ENCODE results near the gene MCM9. TPM values are rescaled to one million over a fixed set of nuclear protein-coding genes. Genes with fewer than 3 reads are reported as not detected.

Gene MCM9
- total and polyA plus RNA-seq, 2 of the 4 experiments (the other 2 are of a cell fraction) = 3.5 to 7.2 TPM

DNA sequence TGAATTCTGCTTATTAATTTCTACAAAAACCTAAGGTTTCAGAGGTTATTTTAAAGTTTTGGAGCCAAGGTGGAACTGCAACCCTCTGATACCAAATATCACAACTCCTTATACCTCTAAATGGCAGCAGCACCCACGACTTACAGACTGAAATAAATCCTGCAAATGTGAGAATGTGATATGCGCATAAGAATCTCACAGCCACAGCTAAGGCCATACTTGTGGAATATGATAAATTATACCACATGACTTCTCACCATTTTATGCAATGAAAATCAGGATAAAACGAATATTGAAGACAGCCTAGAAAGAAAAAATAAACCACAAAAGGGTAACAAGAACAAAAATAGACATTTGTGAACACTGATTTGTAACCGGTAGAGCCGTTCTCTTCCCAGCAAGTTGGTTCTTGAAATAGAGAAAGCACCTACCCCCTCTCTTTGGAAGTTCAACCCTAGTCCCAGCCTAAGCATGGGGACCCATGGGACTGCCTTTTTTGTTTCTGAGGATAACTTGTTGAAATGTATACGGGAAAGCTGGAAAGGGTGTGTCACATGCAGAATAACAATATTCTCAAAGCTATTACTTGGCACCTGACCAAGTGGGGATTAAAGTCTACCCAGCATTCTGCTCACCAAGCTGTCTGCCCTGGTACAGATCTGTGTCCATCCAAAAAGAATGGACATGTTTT, 47.1 kb upstream of the MCM9 start:
- Histone ChIP-seq H4K5ac (ENCODE audit: low read depth, low read length) (no peak overlapping the region), H3K9ac (ENCODE audit: low read depth, low read length) (no peak overlapping the region), H3K4me1 (ENCODE audit: control insufficient read depth, insufficient read depth, low read length) (no peaks in the 10 kb centered on the region), H4K20me1 (ENCODE audit: insufficient read depth, low read length) (no peaks in the 10 kb centered on the region), H3K23ac (ENCODE audit: low read depth, low read length) (no peak overlapping the region), H2BK20ac (ENCODE audit: low read depth, low read length) (no peak overlapping the region), H2AFZ (replicated peaks; ENCODE audit: low read length, poor library complexity) (no peak overlapping the region), H3K56ac (ENCODE audit: extremely low read depth, insufficient read depth, low read length) (no peak overlapping the region), H2AK9ac (replicated peaks; ENCODE audit: low read depth, low read length, poor library complexity) (no peak overlapping the region), H3K18ac (ENCODE audit: low read depth, low read length) (no peak overlapping the region), H4K8ac (ENCODE audit: low read depth in 2 of 2, low read length in 2 of 2) (no peak overlapping the region), H3K36me3 (ENCODE audit: control insufficient read depth, insufficient read depth, low read length) (no peaks in the 10 kb centered on the region), H3K4me2 (ENCODE audit: low read depth, low read length) (no peak overlapping the region), H3K4me3 (ENCODE audit: insufficient read depth, low read depth, low read length) (no peak overlapping the region), H2BK5ac (ENCODE audit: low read depth, low read length, poor library complexity, severe bottlenecking) (no peak overlapping the region), H2BK120ac (ENCODE audit: low read depth, low read length) (no peak overlapping the region), H3K9me3 (ENCODE audit: control insufficient read depth, insufficient read depth, low read length) (no peaks in the 10 kb centered on the region), H3K27ac (ENCODE audit: insufficient read depth, low read length) (no peak overlapping the region), H3K27me3 (ENCODE audit: control insufficient read depth, insufficient read depth, low read length) (no peaks in the 10 kb centered on the region), H3K14ac (replicated peaks; ENCODE audit: low read depth, low read length) (no peak overlapping the region), H3K79me1 (ENCODE audit: low read depth in 1 of 2, low read length in 2 of 2) (no peaks in the 10 kb centered on the region), H3K9me1 (ENCODE audit: insufficient read depth, low read length) (no peaks in the 10 kb centered on the region), H2BK15ac (ENCODE audit: low read depth, low read length) (no peak overlapping the region), H4K91ac (ENCODE audit: insufficient read depth, low read depth, low read length) (no peak overlapping the region), H3K4ac (ENCODE audit: low read depth, low read length) (no peak overlapping the region), H2AK5ac (ENCODE audit: low read depth, low read length) (no peak overlapping the region)
- POLR2A ChIA-PET (ENCODE audit: unreplicated experiment) = no interaction called here
- intact Hi-C loops (cut with micrococcal nuclease) = no loop called here
- ATAC-seq (ENCODE audit: low read depth) (no peak), DNase-seq (no peak)
- dilution Hi-C loops (cut with HindIII; ENCODE audit: low sequenced_read_pairs, unreplicated experiment) = no loop called here
- CTCF ChIA-PET = no interaction called here
- no TSS peak for BruUV-seq (replicated peaks)
- no CpG with 5 or more reads among the region's 6 CpGs for WGBS, 2 experiments (ENCODE audit: extremely low coverage in 2 of 2, insufficient read length in 1 of 2)
- in situ Hi-C loops (cut with MboI; ENCODE audit: low sequenced_read_pairs) = no loop called here
- TF ChIP-seq SMC3 (IDR thresholded peaks at IDR 0.05; ENCODE audit: low read depth, low read length) = no peak
- TF ChIP-seq FOS (IDR thresholded peaks at IDR 0.05; ENCODE audit: low read depth, low read length) = no peak
- TF ChIP-seq CHD1 (IDR thresholded peaks at IDR 0.05; ENCODE audit: low read depth, low read length) = no peak
- no peak for TF ChIP-seq MXI1 (IDR thresholded peaks at IDR 0.05; ENCODE audit: borderline replicate concordance, low read depth, low read length)
- no peak for TF ChIP-seq MAZ (IDR thresholded peaks at IDR 0.05; ENCODE audit: borderline replicate concordance, low read depth, low read length)
- TF ChIP-seq, protein P1, sequence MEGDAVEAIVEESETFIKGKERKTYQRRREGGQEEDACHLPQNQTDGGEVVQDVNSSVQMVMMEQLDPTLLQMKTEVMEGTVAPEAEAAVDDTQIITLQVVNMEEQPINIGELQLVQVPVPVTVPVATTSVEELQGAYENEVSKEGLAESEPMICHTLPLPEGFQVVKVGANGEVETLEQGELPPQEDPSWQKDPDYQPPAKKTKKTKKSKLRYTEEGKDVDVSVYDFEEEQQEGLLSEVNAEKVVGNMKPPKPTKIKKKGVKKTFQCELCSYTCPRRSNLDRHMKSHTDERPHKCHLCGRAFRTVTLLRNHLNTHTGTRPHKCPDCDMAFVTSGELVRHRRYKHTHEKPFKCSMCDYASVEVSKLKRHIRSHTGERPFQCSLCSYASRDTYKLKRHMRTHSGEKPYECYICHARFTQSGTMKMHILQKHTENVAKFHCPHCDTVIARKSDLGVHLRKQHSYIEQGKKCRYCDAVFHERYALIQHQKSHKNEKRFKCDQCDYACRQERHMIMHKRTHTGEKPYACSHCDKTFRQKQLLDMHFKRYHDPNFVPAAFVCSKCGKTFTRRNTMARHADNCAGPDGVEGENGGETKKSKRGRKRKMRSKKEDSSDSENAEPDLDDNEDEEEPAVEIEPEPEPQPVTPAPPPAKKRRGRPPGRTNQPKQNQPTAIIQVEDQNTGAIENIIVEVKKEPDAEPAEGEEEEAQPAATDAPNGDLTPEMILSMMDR (conservative IDR thresholded peaks at IDR 0.05; ENCODE audit: low read depth, low read length) = no peak
- no peak for TF ChIP-seq RFX5 (IDR thresholded peaks at IDR 0.05; ENCODE audit: low read depth, low read length)
- TF ChIP-seq BHLHE40 (IDR thresholded peaks at IDR 0.05; ENCODE audit: low read depth, low read length) = no peak
- no peak for TF ChIP-seq NFE2L2 (IDR thresholded peaks at IDR 0.05; ENCODE audit: low read depth, low read length)
- no peak for TF ChIP-seq POLR2A (IDR thresholded peaks at IDR 0.05; ENCODE audit: low read depth, low read length)
- TF ChIP-seq, protein P2, sequence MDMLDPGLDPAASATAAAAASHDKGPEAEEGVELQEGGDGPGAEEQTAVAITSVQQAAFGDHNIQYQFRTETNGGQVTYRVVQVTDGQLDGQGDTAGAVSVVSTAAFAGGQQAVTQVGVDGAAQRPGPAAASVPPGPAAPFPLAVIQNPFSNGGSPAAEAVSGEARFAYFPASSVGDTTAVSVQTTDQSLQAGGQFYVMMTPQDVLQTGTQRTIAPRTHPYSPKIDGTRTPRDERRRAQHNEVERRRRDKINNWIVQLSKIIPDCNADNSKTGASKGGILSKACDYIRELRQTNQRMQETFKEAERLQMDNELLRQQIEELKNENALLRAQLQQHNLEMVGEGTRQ (IDR thresholded peaks at IDR 0.05; ENCODE audit: low read depth, low read length) = no peak
- TF ChIP-seq RAD21 (IDR thresholded peaks at IDR 0.05; ENCODE audit: low read length) = no peak
- TF ChIP-seq, protein P3, sequence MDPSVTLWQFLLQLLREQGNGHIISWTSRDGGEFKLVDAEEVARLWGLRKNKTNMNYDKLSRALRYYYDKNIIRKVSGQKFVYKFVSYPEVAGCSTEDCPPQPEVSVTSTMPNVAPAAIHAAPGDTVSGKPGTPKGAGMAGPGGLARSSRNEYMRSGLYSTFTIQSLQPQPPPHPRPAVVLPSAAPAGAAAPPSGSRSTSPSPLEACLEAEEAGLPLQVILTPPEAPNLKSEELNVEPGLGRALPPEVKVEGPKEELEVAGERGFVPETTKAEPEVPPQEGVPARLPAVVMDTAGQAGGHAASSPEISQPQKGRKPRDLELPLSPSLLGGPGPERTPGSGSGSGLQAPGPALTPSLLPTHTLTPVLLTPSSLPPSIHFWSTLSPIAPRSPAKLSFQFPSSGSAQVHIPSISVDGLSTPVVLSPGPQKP (IDR thresholded peaks at IDR 0.05; ENCODE audit: borderline replicate concordance, low read depth, low read length) = no peak

All from IMR-90 (cell line).